ENCODE measurements around the gene PIGS.

GRCh38 chr17:28513476-28513875, 57.8 kb downstream of the PIGS start:
- TF ChIP-seq CTCF (IDR thresholded peaks at IDR 0.05 in 2 of 3, conservative IDR thresholded peaks at IDR 0.05 in 1 of 3; ENCODE audit: insufficient read depth in 2 of 3, low read depth in 1 of 3, low read length in 3 of 3) (no peak), CEBPZ (IDR thresholded peaks at IDR 0.05; ENCODE audit: borderline replicate concordance, low read depth, low read length) (no peak), ETV5 (CRISPR knock-in tag; IDR thresholded peaks at IDR 0.05; ENCODE audit: low read depth) (no peak), HDAC2 (IDR thresholded peaks at IDR 0.05) (no peak), ZNF12 (CRISPR knock-in tag; IDR thresholded peaks at IDR 0.05) (no peak), SP1 (CRISPR knock-in tag; IDR thresholded peaks at IDR 0.05) (no peak), KLF1 (tag; IDR thresholded peaks at IDR 0.05) (no peak), PKNOX1 (IDR thresholded peaks at IDR 0.05) (no peak), HCFC1 (IDR thresholded peaks at IDR 0.05; ENCODE audit: low read depth, low read length) (no peak), EZH2 (IDR thresholded peaks at IDR 0.05; ENCODE audit: borderline replicate concordance, low read depth, low read length) (no peak)
